ENCODE results near the gene CBR3. TPM values are rescaled to one million over a fixed set of nuclear protein-coding genes. Genes with fewer than 3 reads are reported as not detected.
A peak's percentile ranks its signal among the peaks of the same experiment; 100 is the strongest.

The CBR3 gene
- total RNA-seq, 6 donors from 2014 or later: 3.8 to 8.4 (median 6.2) TPM

DNA sequence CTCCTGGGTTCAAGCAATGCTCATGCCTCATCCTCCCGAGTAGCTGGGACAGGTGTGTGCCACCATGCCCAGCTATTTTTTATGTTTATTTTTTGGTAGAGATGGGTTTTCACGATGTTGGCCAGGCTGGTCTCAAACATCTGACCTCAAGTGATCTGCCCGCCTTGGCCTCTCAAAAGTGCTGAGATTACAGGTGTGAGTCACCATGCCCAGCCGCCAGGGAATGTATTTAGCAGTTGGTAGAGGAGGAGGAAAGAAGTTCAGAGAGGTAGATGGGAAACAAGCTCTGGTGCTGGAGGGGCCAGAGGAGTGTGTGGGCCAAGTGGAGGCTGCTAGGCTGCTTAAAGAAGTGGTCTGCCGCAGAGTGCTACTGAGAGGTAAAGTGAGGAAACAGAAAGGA is 27.8 kb downstream of the CBR3 start:
- ATAC-seq (ENCODE audit: low FRiP score in 2 of 2): no peak
- no peak for DNase-seq
- 94 to 99% methylated on average over 5 of the region's 5 CpGs for WGBS, 2 donors

GRCh38 chr21:36163750-36164741 is 29.2 kb downstream of the CBR3 start:
- Histone ChIP-seq H3K4me1 (peaks cover 0 to 15% (median 12%) of the 10 kb centered on the region in 4 donors), H3K36me3 (peaks cover 0 to 18% (median 2%) of the 10 kb centered on the region in 4 donors), H3K27me3 (no peaks in the 10 kb centered on the region), H3K9me3 (no peaks in the 10 kb centered on the region), H3K27ac (peak overlapping the region in 1 of 4 donors; percentile 19), H3K4me3 (no peak overlapping the region)
- no peak for TF ChIP-seq POLR2A (IDR thresholded peaks at IDR 0.05)
- TF ChIP-seq POLR2AphosphoS5 (IDR thresholded peaks at IDR 0.05): no peak
- TF ChIP-seq, protein P1, sequence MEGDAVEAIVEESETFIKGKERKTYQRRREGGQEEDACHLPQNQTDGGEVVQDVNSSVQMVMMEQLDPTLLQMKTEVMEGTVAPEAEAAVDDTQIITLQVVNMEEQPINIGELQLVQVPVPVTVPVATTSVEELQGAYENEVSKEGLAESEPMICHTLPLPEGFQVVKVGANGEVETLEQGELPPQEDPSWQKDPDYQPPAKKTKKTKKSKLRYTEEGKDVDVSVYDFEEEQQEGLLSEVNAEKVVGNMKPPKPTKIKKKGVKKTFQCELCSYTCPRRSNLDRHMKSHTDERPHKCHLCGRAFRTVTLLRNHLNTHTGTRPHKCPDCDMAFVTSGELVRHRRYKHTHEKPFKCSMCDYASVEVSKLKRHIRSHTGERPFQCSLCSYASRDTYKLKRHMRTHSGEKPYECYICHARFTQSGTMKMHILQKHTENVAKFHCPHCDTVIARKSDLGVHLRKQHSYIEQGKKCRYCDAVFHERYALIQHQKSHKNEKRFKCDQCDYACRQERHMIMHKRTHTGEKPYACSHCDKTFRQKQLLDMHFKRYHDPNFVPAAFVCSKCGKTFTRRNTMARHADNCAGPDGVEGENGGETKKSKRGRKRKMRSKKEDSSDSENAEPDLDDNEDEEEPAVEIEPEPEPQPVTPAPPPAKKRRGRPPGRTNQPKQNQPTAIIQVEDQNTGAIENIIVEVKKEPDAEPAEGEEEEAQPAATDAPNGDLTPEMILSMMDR (IDR thresholded peaks at IDR 0.05): no peak
- TF ChIP-seq EP300 (IDR thresholded peaks at IDR 0.05): no peak
- DNase-seq: no peak
- no peak for ATAC-seq (ENCODE audit: low FRiP score in 2 of 2)
- WGBS, 2 donors: 46 to 49% methylated on average over 10 of the region's 10 CpGs

More for the DNA sequence above, 27.8 kb downstream of the CBR3 start:
- H3K9me3 ChIP-seq: no peaks in the 10 kb centered on the region
- H3K4me3 ChIP-seq: no peak overlapping the region
- H3K4me1 ChIP-seq: peaks cover 0 to 20% (median 13%) of the 10 kb centered on the region in 4 donors
- TF ChIP-seq, protein P1 (IDR thresholded peaks at IDR 0.05): no peak
- peaks cover 0 to 16% (median 2%) of the 10 kb centered on the region in 4 donors for H3K36me3 ChIP-seq
- no peak overlapping the region for H3K27ac ChIP-seq
- H3K27me3 ChIP-seq: no peaks in the 10 kb centered on the region

- ATAC-seq (ENCODE audit: low FRiP score in 2 of 2) (no peak), DNase-seq (peak in 1 of 2 donors; percentile 39)
- 89 to 97% methylated on average over 11 of the region's 11 CpGs for WGBS, 2 donors
- no peaks in the 10 kb centered on the region for H3K27me3 ChIP-seq
- peaks cover 0 to 28% (median 2%) of the 10 kb centered on the region in 4 donors for H3K36me3 ChIP-seq
- no peak overlapping the region for H3K4me3 ChIP-seq
- peaks cover 0 to 15% (median 12%) of the 10 kb centered on the region in 4 donors for H3K4me1 ChIP-seq
- H3K27ac ChIP-seq: no peak overlapping the region
- no peaks in the 10 kb centered on the region for H3K9me3 ChIP-seq
- TF ChIP-seq, protein P1 (IDR thresholded peaks at IDR 0.05): no peak
- no peak for TF ChIP-seq POLR2AphosphoS5 (IDR thresholded peaks at IDR 0.05)
- no peak for TF ChIP-seq EP300 (IDR thresholded peaks at IDR 0.05)
- TF ChIP-seq POLR2A (IDR thresholded peaks at IDR 0.05): no peak
Measured at GRCh38 chr21:36165356-36165755, 30.5 kb downstream of the CBR3 start.

DNA sequence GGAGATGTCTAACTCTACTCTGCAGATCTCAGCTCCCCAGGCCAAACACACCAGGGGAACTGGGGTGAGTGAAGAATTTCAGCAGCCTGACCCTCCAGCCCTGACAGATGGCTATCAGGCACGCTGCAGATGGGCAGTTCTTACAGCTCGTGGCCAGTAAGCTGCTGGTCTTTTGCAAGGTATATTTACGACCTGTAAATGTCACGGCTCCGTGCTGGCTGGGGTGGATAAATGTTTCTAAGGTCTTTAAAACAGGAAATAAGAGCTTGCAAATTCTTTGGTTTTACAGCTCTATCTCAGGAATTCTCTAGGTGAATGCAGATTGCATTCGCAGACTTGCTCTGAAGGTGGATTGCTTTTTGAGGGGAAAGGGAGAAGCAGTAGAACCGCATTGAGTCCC is 31.8 kb downstream of the CBR3 start:
- H3K9me3 ChIP-seq: no peaks in the 10 kb centered on the region
- no peaks in the 10 kb centered on the region for H3K27me3 ChIP-seq
- peaks cover 3 to 16% (median 12%) of the 10 kb centered on the region in 4 donors for H3K4me1 ChIP-seq
- no peak overlapping the region for H3K4me3 ChIP-seq
- peaks cover 0 to 28% (median 2%) of the 10 kb centered on the region in 4 donors for H3K36me3 ChIP-seq
- no peak for DNase-seq
- no peak for ATAC-seq (ENCODE audit: low FRiP score in 2 of 2)
- TF ChIP-seq POLR2AphosphoS5 (IDR thresholded peaks at IDR 0.05): no peak
- TF ChIP-seq, protein P1 (IDR thresholded peaks at IDR 0.05): no peak
- TF ChIP-seq EP300 (IDR thresholded peaks at IDR 0.05): no peak
- no peak for TF ChIP-seq POLR2A (IDR thresholded peaks at IDR 0.05)
- no peak overlapping the region for H3K27ac ChIP-seq
- WGBS, 2 donors: 87 to 89% methylated on average over 7 of the region's 7 CpGs
